Keratinocyte (primary cell): ENCODE measurements around the gene HESX1. TPM values are rescaled to one million over a fixed set of nuclear protein-coding genes. Genes with fewer than 3 reads are reported as not detected.

ENCODE experiments used
- DNase-seq: peaks from one replicate; pipeline ENCODE4 v3.0.0-alpha.2; 2011; ENCODE audit warnings: low read depth, missing footprints, low spot score
- FAIRE-seq: peaks from 2 replicates; lab custom pipeline; 2011; peaks lifted over from hg19 to GRCh38; lab: Jason Lieb, UNC
- H2AFZ ChIP-seq: 2 replicates; pipeline ENCODE4 v1.6.0; 2012; ENCODE audit warnings: low read length, control low read depth, inconsistent platforms; ENCODE audit not compliant: control insufficient read depth
- H3K27ac ChIP-seq: 2 replicates; pipeline ENCODE4 v1.5.1; 2011; ENCODE audit warnings: low read length; ENCODE audit not compliant: control insufficient read depth, insufficient read depth
- H3K27me3 ChIP-seq: 3 replicates; pipeline ENCODE4 v1.6.0; 2011; ENCODE audit warnings: low read length; ENCODE audit not compliant: control insufficient read depth, insufficient read depth; ENCODE audit errors: extremely low read depth
- H3K36me3 ChIP-seq, 2 experiments: 2 replicates in 1 of 2; 3 replicates in 1 of 2; pipeline ENCODE4 v1.5.1; 2011; ENCODE audit warnings: low read length in 2 of 2, mild to moderate bottlenecking in 1 of 2; ENCODE audit not compliant: control insufficient read depth in 2 of 2, insufficient read depth in 2 of 2; ENCODE audit errors: extremely low read depth in 1 of 2
- H3K4me1 ChIP-seq: 3 replicates; pipeline ENCODE4 v1.5.1; 2011; ENCODE audit warnings: low read length; ENCODE audit not compliant: control insufficient read depth, insufficient read depth; ENCODE audit errors: extremely low read depth
- H3K4me2 ChIP-seq: 3 replicates; pipeline ENCODE4 v1.6.0; 2011; ENCODE audit warnings: low read depth, low read length; ENCODE audit not compliant: control insufficient read depth, insufficient read depth; ENCODE audit errors: extremely low read depth
- H3K4me3 ChIP-seq, 3 experiments: fragments of 200-600 bp in 1 of 3; sonication (generic) in 1 of 3; 2 replicates in 2 of 3; 3 replicates in 1 of 3; pipeline ENCODE4 v1.5.1; 2011 to 2016; ENCODE audit warnings: low read length in 3 of 3, mild to moderate bottlenecking in 3 of 3, control low read depth in 2 of 3, inconsistent platforms in 1 of 3, low read depth in 1 of 3, mixed read lengths in 1 of 3, mixed run types in 1 of 3, moderate library complexity in 1 of 3; ENCODE audit not compliant: control insufficient read depth in 2 of 3, insufficient read depth in 2 of 3; ENCODE audit errors: extremely low read depth in 1 of 3
- H3K79me2 ChIP-seq: 2 replicates; pipeline ENCODE4 v1.6.0; 2012; ENCODE audit warnings: low read length; ENCODE audit not compliant: control insufficient read depth, insufficient read depth
- H3K9ac ChIP-seq: 3 replicates; pipeline ENCODE4 v1.6.0; 2011; ENCODE audit warnings: low read length; ENCODE audit not compliant: control insufficient read depth, insufficient read depth; ENCODE audit errors: extremely low read depth
- H3K9me1 ChIP-seq: 3 replicates; pipeline ENCODE4 v1.6.0; 2011; ENCODE audit warnings: low read length; ENCODE audit not compliant: control insufficient read depth, insufficient read depth; ENCODE audit errors: extremely low read depth
- H3K9me3 ChIP-seq: 2 replicates; pipeline ENCODE4 v1.5.1; 2012; ENCODE audit warnings: low read depth, low read length; ENCODE audit not compliant: control insufficient read depth
- H4K20me1 ChIP-seq: 3 replicates; pipeline ENCODE4 v1.6.0; 2011; ENCODE audit warnings: low read length; ENCODE audit not compliant: control insufficient read depth, insufficient read depth; ENCODE audit errors: extremely low read depth
- CTCF ChIP-seq, 3 experiments: IDR thresholded peaks in 1 of 3; conservative IDR thresholded peaks in 1 of 3; optimal IDR thresholded peaks in 1 of 3; 2 replicates in 2 of 3; 3 replicates in 1 of 3; pipeline versions ENCODE3 to v1.5.1; 2011; ENCODE audit warnings: low read length in 3 of 3, mild to moderate bottlenecking in 3 of 3, moderate library complexity in 2 of 3, control low read depth in 1 of 3, inconsistent platforms in 1 of 3; ENCODE audit not compliant: insufficient read depth in 2 of 3; ENCODE audit errors: extremely low read depth in 1 of 3
- EZH2 ChIP-seq: IDR thresholded peaks from one replicate; pipeline ENCODE4 v1.6.1; 2012; ENCODE audit warnings: inconsistent platforms, mild to moderate bottlenecking, low read length, moderate library complexity
- dilution Hi-C: fragments of 300-500 bp; cut with MboI; formaldehyde crosslinking; loops from one replicate; pipeline ENCODE4 v1.7.0; 2020; ENCODE audit warnings: low sequenced_read_pairs; ENCODE audit not compliant: extremely low pct_ligation_motif_present
- polyA plus RNA-seq, 5 experiments: library from polyadenylated mRNA; depleted of rRNA in 3 of 5; stranded (reverse) in 3 of 5; stranded (forward) in 1 of 5; unstranded in 1 of 5; fragments of >200 nt; gene quantifications; 1 replicate in 1 of 5; 2 replicates in 3 of 5; 3 replicates in 1 of 5; pipeline versions ENCODE4 v1.2.1 to v1.2.3, GENCODE V29; 2011 to 2012; ENCODE audit warnings: missing spikeins in 2 of 5, low read depth in 1 of 5, low replicate concordance in 1 of 5

HESX1 gene
- polyA plus RNA-seq, 1 donor (not counting 4 experiments of a cell fraction or from before 2014, with no cell fraction given), result 0.29 TPM

DNA sequence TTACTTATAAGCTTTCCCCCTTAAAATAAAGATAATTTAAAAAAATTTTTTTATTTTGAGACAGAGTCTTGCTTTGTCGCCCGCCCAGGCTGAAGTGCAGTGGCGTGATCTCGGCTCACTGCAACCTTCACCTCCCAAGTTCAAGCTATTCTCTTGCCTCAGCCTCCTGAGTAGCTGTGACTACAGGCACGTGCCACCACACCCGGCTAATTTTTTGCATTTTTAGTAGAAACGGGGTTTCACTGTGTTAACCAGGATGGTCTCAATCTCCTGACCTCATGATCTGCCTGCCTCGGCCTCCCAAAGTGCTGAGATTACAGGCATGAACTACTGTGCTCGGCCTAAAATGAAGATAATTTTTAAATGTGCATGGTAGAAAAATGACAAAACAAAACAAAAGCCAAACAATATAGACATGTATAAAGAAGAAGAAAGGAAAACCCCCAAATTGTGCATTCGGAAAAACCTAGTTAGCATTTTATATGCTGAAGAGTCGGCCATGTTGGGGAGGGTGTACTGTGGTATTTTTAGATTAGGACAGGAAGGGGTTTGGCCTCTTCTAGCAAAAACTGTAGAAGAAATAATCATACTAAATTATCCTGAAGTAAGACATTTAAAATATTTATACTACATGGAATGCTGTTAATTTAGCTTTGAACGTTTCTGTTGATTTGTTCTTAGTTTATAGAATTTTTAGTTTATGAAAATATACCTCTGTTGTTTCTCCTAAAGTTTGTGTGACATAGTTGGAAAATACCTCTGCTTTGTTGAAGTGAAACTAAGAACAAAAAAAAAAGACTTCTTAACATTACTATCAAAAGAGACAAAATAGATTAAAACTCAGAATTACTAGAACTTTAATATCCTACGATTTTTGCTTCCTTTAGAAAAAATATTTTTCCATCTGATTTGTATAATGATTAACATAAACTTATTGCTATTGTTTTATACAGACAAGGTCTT is 35.1 kb upstream of the HESX1 start:
- Histone ChIP-seq H3K27me3 (no peaks in the 10 kb centered on the region), H2AFZ (no peak overlapping the region), H3K27ac (no peak overlapping the region), H3K9me3 (no peaks in the 10 kb centered on the region), H3K79me2 (peaks cover 23% of the 10 kb centered on the region), H3K9me1 (no peaks in the 10 kb centered on the region), H3K9ac (no peak overlapping the region), H3K36me3 (peaks cover 0 to 2% of the 10 kb centered on the region in 2 experiments), H3K4me1 (peaks cover 3% of the 10 kb centered on the region), H3K4me2 (no peak overlapping the region), H3K4me3 (no peak overlapping the region), H4K20me1 (no peaks in the 10 kb centered on the region)
- FAIRE-seq (no peak), DNase-seq (no peak)
- TF ChIP-seq EZH2 (no peak), CTCF (optimal IDR thresholded peaks at IDR 0.05 in 1 of 3, IDR thresholded peaks at IDR 0.05 in 1 of 3, conservative IDR thresholded peaks at IDR 0.05 in 1 of 3; ENCODE audit: extremely low read depth in 1 of 3, insufficient read depth in 2 of 3, low read length in 3 of 3) (no peak)
- dilution Hi-C loops, result no loop called here

DNA sequence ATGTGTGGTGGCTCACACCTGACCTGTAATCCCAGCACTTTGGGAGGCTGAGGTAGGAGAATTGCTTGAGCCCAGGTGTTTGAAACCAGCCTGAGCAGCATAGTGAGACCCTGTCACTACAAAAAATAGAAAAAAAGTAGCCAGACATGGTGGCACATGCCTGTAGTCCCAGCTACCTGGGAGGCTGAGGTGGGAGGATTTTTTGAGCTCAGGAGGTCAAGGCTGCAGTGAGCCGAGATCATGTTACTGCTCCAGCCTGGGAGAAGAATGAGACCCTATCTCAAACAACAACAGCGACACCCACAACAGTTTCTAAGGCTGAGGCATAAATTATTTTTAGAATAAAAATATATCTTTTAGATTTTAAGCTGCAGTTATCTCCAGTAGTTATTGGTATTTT is 34.0 kb upstream of the HESX1 start:
- TF ChIP-seq CTCF (optimal IDR thresholded peaks at IDR 0.05 in 1 of 3, IDR thresholded peaks at IDR 0.05 in 1 of 3, conservative IDR thresholded peaks at IDR 0.05 in 1 of 3; ENCODE audit: extremely low read depth in 1 of 3, insufficient read depth in 2 of 3, low read length in 3 of 3) (no peak), EZH2 (no peak)
- Histone ChIP-seq H3K9me3 (no peaks in the 10 kb centered on the region), H3K4me3 (no peak overlapping the region), H3K27ac (no peak overlapping the region), H2AFZ (no peak overlapping the region), H3K4me1 (peaks cover 13% of the 10 kb centered on the region), H3K27me3 (no peaks in the 10 kb centered on the region), H4K20me1 (no peaks in the 10 kb centered on the region), H3K36me3 (no peaks in the 10 kb centered on the region), H3K4me2 (no peak overlapping the region), H3K79me2 (peaks cover 23% of the 10 kb centered on the region), H3K9ac (no peak overlapping the region), H3K9me1 (no peaks in the 10 kb centered on the region)
- DNase-seq, result no peak
- no peak for FAIRE-seq
- dilution Hi-C loops, result no loop called here
